Adrenal gland (tissue), 12 donors: ENCODE results near the gene OPA1. TPM values are rescaled to one million over a fixed set of nuclear protein-coding genes. Genes with fewer than 3 reads are reported as not detected.

ENCODE experiments used
- DNase-seq, 7 donors: peaks; one replicate each; pipeline ENCODE4 v3.0.0-alpha.2; 2019 to 2020
- H3K27ac ChIP-seq, 5 donors: fragments of 200-600 bp; sonication (generic) in 4 of 5; 1 replicate in 3 of 5; 2 replicates in 2 of 5; pipeline versions ENCODE4 v1.5.1 to v1.8.0; 2016 to 2020; ENCODE audit warnings: mild to moderate bottlenecking in 1 of 5
- H3K27me3 ChIP-seq: fragments of 200-600 bp; 2 replicates; pipeline ENCODE4 v1.8.0; 2021
- H3K36me3 ChIP-seq, 2 donors: fragments of 200-600 bp; replicated peaks in 1 of 2; 1 replicate in 1 of 2; 2 replicates in 1 of 2; pipeline versions ENCODE4 v1.5.1 to v1.8.0; 2018 to 2022
- H3K4me1 ChIP-seq, 2 donors: fragments of 200-600 bp; replicated peaks in 1 of 2; 1 replicate in 1 of 2; 2 replicates in 1 of 2; pipeline versions ENCODE4 v1.5.1 to v1.8.0; 2018 to 2021
- H3K4me3 ChIP-seq, 4 donors: fragments of 200-600 bp; sonication (generic) in 3 of 4; one replicate each; pipeline ENCODE4 v1.5.1; 2016 to 2018
- H3K9me3 ChIP-seq, 3 donors: fragments of 200-600 bp; sonication (generic) in 1 of 3; replicated peaks in 1 of 3; 1 replicate in 2 of 3; 2 replicates in 1 of 3; pipeline versions ENCODE4 v1.5.1 to v1.8.0; 2016 to 2021
- POLR2A ChIP-seq, 2 donors: fragments of 450-650 bp; IDR thresholded peaks; one replicate each; pipeline ENCODE4 v1.6.1; 2017; ENCODE audit warnings: antibody characterized with exemption in 2 of 2, mild to moderate bottlenecking in 2 of 2, moderate library complexity in 1 of 2
- WGBS, 4 donors: extraction: QIAGEN DNeasy Blood & Tissue Kit in 2 of 4; methylation state at CpG; one replicate each; pipeline versions ENCODE4 v1.1.5 to v1.1.7; 2013 to 2017; 5-methylcytosine and 5-hydroxymethylcytosine counted together
- intact Hi-C, 2 donors: fragments of 100-400 bp; cut with DNase I; formaldehyde crosslinking; loops; one replicate each; pipeline versions ENCODE4 v1.14.1 to v1.15.0; 2022 to 2023
- polyA plus RNA-seq, 3 donors: library from polyadenylated mRNA; stranded (reverse); fragments of 200-250 nt in 2 of 3; fragments of 350-450 nt in 1 of 3; fragmentation: Illumina TruSeq in 1 of 3; extraction: RNeasy Lipid Tissue Mini Kit (QIAGEN cat#74804) in 1 of 3; gene quantifications; one replicate each; pipeline ENCODE4 v1.2.3, GENCODE V29; 2013 to 2014
- total RNA-seq, 9 donors: library from RNA; depleted of rRNA in 4 of 9; stranded (reverse); fragments of >200 nt in 4 of 9; fragments of 120-200 nt in 1 of 9; fragmentation: NEBNext Ultra II Directional in 1 of 9; extraction: Animal tissue kit (Norgen Biotek cat#: 25700) in 1 of 9; gene quantifications; one replicate each; pipeline versions ENCODE4 v1.1.0 to v1.2.4, GENCODE V29; 2013 to 2023
- TF ChIP-seq, protein P1 (sequence below), 6 experiments: fragments of 450-650 bp in 4 of 6; fragments of 200-600 bp in 2 of 6; sonication (generic) in 1 of 6; IDR thresholded peaks; 1 replicate in 5 of 6; 2 replicates in 1 of 6; pipeline versions ENCODE4 v1.5.1 to v1.8.0; 2016 to 2021; ENCODE audit warnings: antibody characterized with exemption in 6 of 6, mild to moderate bottlenecking in 2 of 6, moderate library complexity in 1 of 6
- donor health status: healthy with polysubstance abuse.
- donor health status: Bipolar disorder and iron deficiency.
- donor health status: DM: yes; HTN: yes; CAD: no.
- donor health status: DM: no; HTN: no; CAD: no.
- donor health status: DM: no; HTN: no; CAD: no.
- donor health status: DM: yes; HTN: yes; CAD: no.

OPA1 gene
- total and polyA plus RNA-seq, 12 donors = 13.0 to 194 (median 54.6) TPM

DNA sequence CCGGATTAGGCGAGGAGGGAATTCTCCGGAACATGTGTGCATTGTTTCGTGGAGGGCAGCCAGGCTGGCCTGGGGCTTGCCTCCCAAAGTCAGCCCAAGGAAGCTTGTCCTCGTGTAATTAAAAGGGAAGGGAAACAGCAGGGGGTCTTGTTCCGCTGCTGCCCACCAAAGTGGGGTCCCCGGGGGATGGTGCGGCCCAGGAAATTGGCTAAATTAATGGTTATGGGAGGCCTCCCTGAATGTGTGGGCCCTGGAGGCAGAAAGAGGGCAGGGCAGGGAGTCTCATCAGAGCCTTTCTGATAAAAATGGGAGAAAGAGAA lies 118.1 kb downstream of the OPA1 start:
- Histone ChIP-seq H3K4me1 (no peaks in the 10 kb centered on the region), H3K27me3 (no peaks in the 10 kb centered on the region), H3K36me3 (no peaks in the 10 kb centered on the region), H3K27ac (no peak overlapping the region), H3K4me3 (no peak overlapping the region), H3K9me3 (peaks cover 0 to 9% (median 0%) of the 10 kb centered on the region in 3 donors)
- TF ChIP-seq, protein P1, sequence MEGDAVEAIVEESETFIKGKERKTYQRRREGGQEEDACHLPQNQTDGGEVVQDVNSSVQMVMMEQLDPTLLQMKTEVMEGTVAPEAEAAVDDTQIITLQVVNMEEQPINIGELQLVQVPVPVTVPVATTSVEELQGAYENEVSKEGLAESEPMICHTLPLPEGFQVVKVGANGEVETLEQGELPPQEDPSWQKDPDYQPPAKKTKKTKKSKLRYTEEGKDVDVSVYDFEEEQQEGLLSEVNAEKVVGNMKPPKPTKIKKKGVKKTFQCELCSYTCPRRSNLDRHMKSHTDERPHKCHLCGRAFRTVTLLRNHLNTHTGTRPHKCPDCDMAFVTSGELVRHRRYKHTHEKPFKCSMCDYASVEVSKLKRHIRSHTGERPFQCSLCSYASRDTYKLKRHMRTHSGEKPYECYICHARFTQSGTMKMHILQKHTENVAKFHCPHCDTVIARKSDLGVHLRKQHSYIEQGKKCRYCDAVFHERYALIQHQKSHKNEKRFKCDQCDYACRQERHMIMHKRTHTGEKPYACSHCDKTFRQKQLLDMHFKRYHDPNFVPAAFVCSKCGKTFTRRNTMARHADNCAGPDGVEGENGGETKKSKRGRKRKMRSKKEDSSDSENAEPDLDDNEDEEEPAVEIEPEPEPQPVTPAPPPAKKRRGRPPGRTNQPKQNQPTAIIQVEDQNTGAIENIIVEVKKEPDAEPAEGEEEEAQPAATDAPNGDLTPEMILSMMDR (IDR thresholded peaks at IDR 0.05) = no peak
- no peak for TF ChIP-seq POLR2A (IDR thresholded peaks at IDR 0.05)
- DNase-seq = no peak
- intact Hi-C loops = no loop called here
- WGBS, 4 donors = 80 to 92% (median 85%) methylated on average over 8 of the region's 8 CpGs

DNA sequence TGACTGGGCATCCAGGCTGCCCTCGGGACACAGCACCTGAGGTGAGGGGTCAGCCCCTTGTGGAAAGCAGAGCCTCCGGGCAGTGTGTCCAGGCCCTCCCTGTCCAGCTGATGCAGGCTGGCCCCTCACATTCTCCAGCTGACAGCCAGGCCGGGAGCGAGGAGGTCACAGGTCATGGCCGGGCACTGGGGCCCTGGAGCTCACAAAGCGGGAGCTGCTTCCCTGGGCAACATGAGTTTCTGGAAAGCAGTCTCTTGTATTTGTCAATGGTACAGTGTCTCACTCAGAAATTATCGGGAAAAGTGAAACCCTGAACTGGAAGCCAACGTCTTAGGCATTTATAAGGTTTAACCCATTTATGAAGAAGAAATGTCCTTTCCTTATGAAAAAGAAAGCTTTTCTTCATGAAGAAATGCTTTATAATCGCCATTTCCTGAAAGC lies 118.5 kb downstream of the OPA1 start:
- H3K36me3 ChIP-seq = no peaks in the 10 kb centered on the region
- WGBS, 4 donors = 71 to 79% (median 77%) methylated on average over 5 to 9 of the region's 9 CpGs
- no peaks in the 10 kb centered on the region for H3K27me3 ChIP-seq
- H3K4me1 ChIP-seq = no peaks in the 10 kb centered on the region
- no peak for TF ChIP-seq POLR2A (IDR thresholded peaks at IDR 0.05)
- TF ChIP-seq, protein P1 (IDR thresholded peaks at IDR 0.05) = no peak
- no peak overlapping the region for H3K27ac ChIP-seq
- H3K9me3 ChIP-seq = peaks cover 0 to 9% (median 0%) of the 10 kb centered on the region in 3 donors
- intact Hi-C loops = no loop called here
- H3K4me3 ChIP-seq = no peak overlapping the region
- no peak for DNase-seq

DNA sequence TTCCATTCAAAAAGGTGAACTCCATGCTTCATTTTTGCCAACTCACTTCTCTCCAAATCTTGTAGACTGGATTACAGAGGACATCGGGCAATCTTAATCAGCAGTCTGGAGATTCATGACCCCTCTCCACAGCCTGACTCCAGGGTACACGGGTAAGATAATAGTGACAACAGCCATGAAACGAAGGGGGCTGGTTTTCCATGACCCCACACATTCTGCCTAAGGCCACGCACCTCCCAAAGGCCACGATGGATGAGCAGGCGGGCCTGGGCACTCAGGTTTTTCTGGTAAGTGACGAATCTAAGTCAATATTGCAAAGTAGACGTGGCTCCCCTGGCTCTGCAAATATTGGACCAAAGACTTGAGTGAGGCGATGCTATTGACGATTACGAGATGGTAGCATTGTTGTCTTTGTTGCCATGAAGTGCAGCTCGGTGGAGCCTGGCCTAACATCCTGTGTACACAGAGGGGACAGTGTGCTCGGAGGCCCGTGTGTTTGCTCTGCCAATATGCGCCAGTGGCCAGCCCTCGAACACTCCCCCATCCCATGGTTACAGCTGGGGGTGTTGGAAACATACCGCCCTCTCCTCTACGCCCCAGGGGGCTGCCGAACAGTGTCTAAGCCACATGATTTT lies 119.1 kb downstream of the OPA1 start:
- no peak overlapping the region for H3K4me3 ChIP-seq
- no peak for TF ChIP-seq POLR2A (IDR thresholded peaks at IDR 0.05)
- TF ChIP-seq, protein P1 (IDR thresholded peaks at IDR 0.05) = no peak
- WGBS, 4 donors = 88 to 91% (median 90%) methylated on average over 18 to 19 of the region's 19 CpGs
- H3K27ac ChIP-seq = no peak overlapping the region
- no peaks in the 10 kb centered on the region for H3K4me1 ChIP-seq
- DNase-seq = no peak
- H3K27me3 ChIP-seq = no peaks in the 10 kb centered on the region
- intact Hi-C loops = no loop called here
- no peaks in the 10 kb centered on the region for H3K36me3 ChIP-seq
- H3K9me3 ChIP-seq = peaks cover 0 to 9% (median 0%) of the 10 kb centered on the region in 3 donors

DNA sequence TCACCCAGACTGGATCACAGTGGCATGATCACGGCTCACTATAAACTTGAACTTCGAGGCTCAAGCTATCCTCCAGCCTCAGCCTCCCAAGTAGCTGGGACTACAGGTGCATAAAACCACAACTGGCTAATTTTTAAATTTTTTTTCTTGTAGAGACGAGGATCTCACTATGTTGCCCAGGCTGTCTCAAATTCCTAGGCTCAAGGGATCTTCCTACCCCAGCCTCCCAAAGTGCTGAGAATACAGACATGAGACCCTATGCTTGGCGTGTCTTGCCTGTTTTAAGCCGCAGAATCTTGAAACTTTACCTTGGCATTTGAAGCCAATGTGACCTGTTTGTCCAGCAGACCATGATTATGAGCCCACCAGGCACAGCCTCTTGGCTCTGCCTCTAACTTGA lies 119.9 kb downstream of the OPA1 start:
- no peaks in the 10 kb centered on the region for H3K36me3 ChIP-seq
- intact Hi-C loops = no loop called here
- H3K27ac ChIP-seq = no peak overlapping the region
- no peaks in the 10 kb centered on the region for H3K4me1 ChIP-seq
- DNase-seq = no peak
- WGBS, 4 donors = 86 to 100% (median 93%) methylated on average over 5 of the region's 5 CpGs
- no peaks in the 10 kb centered on the region for H3K27me3 ChIP-seq
- no peak overlapping the region for H3K4me3 ChIP-seq
- TF ChIP-seq, protein P1 (IDR thresholded peaks at IDR 0.05) = no peak
- TF ChIP-seq POLR2A (IDR thresholded peaks at IDR 0.05) = no peak
- peaks cover 0 to 9% (median 0%) of the 10 kb centered on the region in 3 donors for H3K9me3 ChIP-seq
